Breast epithelium (tissue), 3 donors: ENCODE data around the gene AFF3.

Experiments used
- CTCF ChIP-seq, 3 donors: fragments of 450-650 bp; IDR thresholded peaks; one replicate each; pipeline ENCODE4 v1.5.1; 2016 to 2017; ENCODE audit warnings: antibody characterized with exemption in 3 of 3, mild to moderate bottlenecking in 3 of 3, moderate library complexity in 3 of 3
- POLR2A ChIP-seq: fragments of 450-650 bp; IDR thresholded peaks from one replicate; pipeline ENCODE4 v1.6.1; 2016; ENCODE audit warnings: antibody characterized with exemption, mild to moderate bottlenecking, moderate library complexity
- POLR2AphosphoS5 ChIP-seq, 3 donors: sonication (generic); formaldehyde crosslinking; IDR thresholded peaks; one replicate each; pipeline ENCODE4 v1.6.1; 2017; ENCODE audit warnings: antibody characterized with exemption in 3 of 3

GRCh38 chr2:99867770-99868169, 274.6 kb downstream of the AFF3 start:
- TF ChIP-seq CTCF (IDR thresholded peaks at IDR 0.05): no peak
- no peak for TF ChIP-seq POLR2A
- no peak for TF ChIP-seq POLR2AphosphoS5 (IDR thresholded peaks at IDR 0.05)
